ENCODE data around the gene SNX8.
A peak's percentile ranks its signal among the peaks of the same experiment; 100 is the strongest.

Gene SNX8

DNA sequence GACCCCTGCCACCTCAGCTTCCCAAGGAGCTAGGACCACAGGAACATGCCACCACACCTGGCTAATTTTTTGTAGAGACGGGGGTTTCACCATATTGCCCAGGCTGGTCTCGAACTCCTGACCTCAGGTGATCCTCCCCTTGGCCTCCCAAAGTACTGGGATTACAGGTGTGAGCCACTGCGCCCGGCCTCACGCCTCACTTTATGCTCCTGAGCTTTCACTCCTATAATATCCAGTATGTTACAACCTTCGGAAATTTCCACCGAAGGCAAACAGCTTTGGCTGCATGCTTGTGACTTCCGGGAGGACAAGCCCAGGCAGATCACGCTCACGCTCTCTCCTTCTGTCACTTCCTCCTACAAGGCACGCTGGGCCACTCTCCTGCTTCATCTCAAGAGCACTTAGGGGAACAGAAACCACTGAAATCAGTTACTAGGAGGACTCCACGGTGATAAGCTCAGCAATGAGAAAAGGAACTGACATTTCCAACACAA, 77.1 kb downstream of the SNX8 start:
- no peaks in the 10 kb centered on the region for H3K27me3 ChIP-seq (ENCODE audit: control insufficient read depth, low read length)
- H3K79me2 ChIP-seq (ENCODE audit: control insufficient read depth, low read length), result peaks cover 83% of the 10 kb centered on the region
- peaks cover 52% of the 10 kb centered on the region for H3F3A ChIP-seq (ENCODE audit: control insufficient read depth, insufficient read depth)
- no peaks in the 10 kb centered on the region for H3K9me2 ChIP-seq (replicated peaks; ENCODE audit: control insufficient read depth, low read length)
- H3K4me3 ChIP-seq (ENCODE audit: low read length), result peak overlapping the region; percentile 70
- peak overlapping the region; percentile 92 for H3K4me2 ChIP-seq (ENCODE audit: low read length)
- peaks cover 80% of the 10 kb centered on the region for H3K36me3 ChIP-seq (ENCODE audit: control insufficient read depth, low read length)
- no peaks in the 10 kb centered on the region for H4K20me1 ChIP-seq (ENCODE audit: control insufficient read depth, insufficient read depth, low read depth, low read length)
- peak overlapping the region; percentile 87 for H3K27ac ChIP-seq (ENCODE audit: low read depth, low read length)
- H3K9me3 ChIP-seq (ENCODE audit: control insufficient read depth, insufficient read depth, low read length), result no peaks in the 10 kb centered on the region
- TF ChIP-seq, protein P1, sequence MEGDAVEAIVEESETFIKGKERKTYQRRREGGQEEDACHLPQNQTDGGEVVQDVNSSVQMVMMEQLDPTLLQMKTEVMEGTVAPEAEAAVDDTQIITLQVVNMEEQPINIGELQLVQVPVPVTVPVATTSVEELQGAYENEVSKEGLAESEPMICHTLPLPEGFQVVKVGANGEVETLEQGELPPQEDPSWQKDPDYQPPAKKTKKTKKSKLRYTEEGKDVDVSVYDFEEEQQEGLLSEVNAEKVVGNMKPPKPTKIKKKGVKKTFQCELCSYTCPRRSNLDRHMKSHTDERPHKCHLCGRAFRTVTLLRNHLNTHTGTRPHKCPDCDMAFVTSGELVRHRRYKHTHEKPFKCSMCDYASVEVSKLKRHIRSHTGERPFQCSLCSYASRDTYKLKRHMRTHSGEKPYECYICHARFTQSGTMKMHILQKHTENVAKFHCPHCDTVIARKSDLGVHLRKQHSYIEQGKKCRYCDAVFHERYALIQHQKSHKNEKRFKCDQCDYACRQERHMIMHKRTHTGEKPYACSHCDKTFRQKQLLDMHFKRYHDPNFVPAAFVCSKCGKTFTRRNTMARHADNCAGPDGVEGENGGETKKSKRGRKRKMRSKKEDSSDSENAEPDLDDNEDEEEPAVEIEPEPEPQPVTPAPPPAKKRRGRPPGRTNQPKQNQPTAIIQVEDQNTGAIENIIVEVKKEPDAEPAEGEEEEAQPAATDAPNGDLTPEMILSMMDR (IDR thresholded peaks at IDR 0.05; ENCODE audit: low read depth, low read length, poor library complexity, severe bottlenecking), result no peak
- TF ChIP-seq EZH2phosphoT487 (IDR thresholded peaks at IDR 0.05; ENCODE audit: borderline replicate concordance, low read length), result no peak
- H3K4me1 ChIP-seq (ENCODE audit: control insufficient read depth, low read length), result peaks cover 69% of the 10 kb centered on the region

DNA sequence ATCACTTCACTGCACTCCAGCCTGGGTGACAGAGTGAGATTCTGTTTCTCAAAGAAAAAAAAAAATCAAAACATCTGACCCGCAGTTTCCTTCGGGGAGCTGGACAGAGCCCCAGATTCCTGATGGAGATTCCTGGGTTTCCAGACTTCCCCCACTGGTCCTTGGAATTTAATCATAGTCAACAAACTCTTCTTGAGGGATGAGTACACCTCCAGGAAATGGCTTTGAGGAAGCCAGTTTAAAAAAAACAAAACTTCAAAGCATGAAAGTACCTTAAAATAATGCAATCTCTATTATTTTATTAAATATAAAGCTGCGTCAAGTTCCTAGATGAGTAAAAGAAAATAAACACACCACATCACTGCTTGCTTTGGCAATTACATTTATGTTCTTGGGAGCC, 80.3 kb downstream of the SNX8 start:
- no peaks in the 10 kb centered on the region for H3K27me3 ChIP-seq (ENCODE audit: control insufficient read depth, low read length)
- peaks cover 38% of the 10 kb centered on the region for H3F3A ChIP-seq (ENCODE audit: control insufficient read depth, insufficient read depth)
- H3K4me3 ChIP-seq (ENCODE audit: low read length), result no peak overlapping the region
- H3K4me2 ChIP-seq (ENCODE audit: low read length), result no peak overlapping the region
- peaks cover 75% of the 10 kb centered on the region for H3K36me3 ChIP-seq (ENCODE audit: control insufficient read depth, low read length)
- peaks cover 83% of the 10 kb centered on the region for H3K79me2 ChIP-seq (ENCODE audit: control insufficient read depth, low read length)
- no peaks in the 10 kb centered on the region for H3K9me2 ChIP-seq (replicated peaks; ENCODE audit: control insufficient read depth, low read length)
- peaks cover 57% of the 10 kb centered on the region for H3K4me1 ChIP-seq (ENCODE audit: control insufficient read depth, low read length)
- no peaks in the 10 kb centered on the region for H3K9me3 ChIP-seq (ENCODE audit: control insufficient read depth, insufficient read depth, low read length)
- H3K27ac ChIP-seq (ENCODE audit: low read depth, low read length), result no peak overlapping the region
- TF ChIP-seq, protein P1 (IDR thresholded peaks at IDR 0.05; ENCODE audit: low read depth, low read length, poor library complexity, severe bottlenecking), result no peak
- TF ChIP-seq EZH2phosphoT487 (IDR thresholded peaks at IDR 0.05; ENCODE audit: borderline replicate concordance, low read length), result no peak
- H4K20me1 ChIP-seq (ENCODE audit: control insufficient read depth, insufficient read depth, low read depth, low read length), result peaks cover 18% of the 10 kb centered on the region

DNA sequence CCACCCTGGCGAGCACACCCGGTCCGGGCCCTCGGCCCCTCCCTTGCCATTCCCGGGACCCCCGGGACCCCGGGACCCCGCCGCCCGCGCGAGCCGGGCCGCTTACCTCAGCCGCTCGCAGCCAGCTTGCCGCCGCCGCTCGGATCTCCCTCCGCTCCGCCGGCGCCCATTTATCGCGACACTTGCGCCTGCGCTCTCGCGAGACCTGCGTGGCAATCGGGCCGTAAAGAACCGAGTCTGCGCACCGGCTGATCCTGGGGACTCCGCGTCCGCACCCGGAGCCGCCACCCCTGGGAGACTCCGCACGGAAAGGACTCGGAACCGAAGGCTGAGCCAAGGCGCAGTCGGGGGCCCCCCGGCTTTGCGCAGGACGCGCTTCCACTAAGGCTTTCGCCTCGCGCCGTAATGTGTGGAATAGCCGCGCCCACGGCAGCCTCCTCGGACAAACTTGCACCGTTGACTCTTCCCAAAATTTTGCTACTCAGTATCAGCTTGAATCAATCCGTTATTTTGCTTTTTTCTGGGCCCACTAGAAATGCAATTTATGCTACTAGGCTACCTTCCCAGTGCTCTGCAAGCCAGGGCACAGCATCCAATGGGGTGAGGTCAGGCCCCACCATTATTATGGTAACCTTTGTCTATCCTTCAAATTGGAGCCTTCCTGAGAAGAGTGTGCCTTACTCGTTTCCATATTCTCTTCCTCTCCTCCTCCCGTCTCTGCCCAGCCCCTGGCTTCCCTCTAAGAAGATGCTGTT, 81.3 kb downstream of the SNX8 start, which contains the start of gene MAD1L1:
TSS of gene MAD1L1 (minus strand) at position 180 of the 755 bp plus-strand sequence. CDS start 2,812 bp downstream, outside the sequence.
- Histone ChIP-seq H3K27me3 (ENCODE audit: control insufficient read depth, low read length) (no peaks in the 10 kb centered on the region), H3F3A (ENCODE audit: control insufficient read depth, insufficient read depth) (peaks cover 33% of the 10 kb centered on the region), H3K27ac (ENCODE audit: low read depth, low read length) (peak within 1 kb of the TSS; percentile 15; the same call in 1 of the 2 replicates), H3K36me3 (ENCODE audit: control insufficient read depth, low read length) (peaks cover 72% of the 10 kb centered on the region), H3K79me2 (ENCODE audit: control insufficient read depth, low read length) (peaks cover 87% of the 10 kb centered on the region), H3K4me3 (ENCODE audit: low read length) (peak within 1 kb of the TSS; percentile 92), H3K4me1 (ENCODE audit: control insufficient read depth, low read length) (peaks cover 49% of the 10 kb centered on the region), H3K9me3 (ENCODE audit: control insufficient read depth, insufficient read depth, low read length) (no peaks in the 10 kb centered on the region), H3K9me2 (replicated peaks; ENCODE audit: control insufficient read depth, low read length) (no peaks in the 10 kb centered on the region), H4K20me1 (ENCODE audit: control insufficient read depth, insufficient read depth, low read depth, low read length) (peaks cover 19% of the 10 kb centered on the region), H3K4me2 (ENCODE audit: low read length) (peak within 1 kb of the TSS; percentile 75)
- TF ChIP-seq, protein P1 (IDR thresholded peaks at IDR 0.05; ENCODE audit: low read depth, low read length, poor library complexity, severe bottlenecking), result no peak
- no peak for TF ChIP-seq EZH2phosphoT487 (IDR thresholded peaks at IDR 0.05; ENCODE audit: borderline replicate concordance, low read length)
